ENCODE measurements around the gene DAB2IP.

DAB2IP gene

GRCh38 chr9:121674952-121675351 lies 23.5 kb downstream of the DAB2IP start:
- H3K9me3 Mint-ChIP-seq (ENCODE audit: low read depth) = no peaks in the 10 kb centered on the region
- H3K4me3 Mint-ChIP-seq = no peak overlapping the region

GRCh38 chr9:121675381-121675780 lies 23.9 kb downstream of the DAB2IP start:
- H3K27ac Mint-ChIP-seq = no peak overlapping the region
- H3K27me3 Mint-ChIP-seq = peaks cover 3% of the 10 kb centered on the region
- no peak overlapping the region for H3K4me3 Mint-ChIP-seq
- no peaks in the 10 kb centered on the region for H3K9me3 Mint-ChIP-seq (ENCODE audit: low read depth)
- no peaks in the 10 kb centered on the region for H3K4me1 Mint-ChIP-seq (ENCODE audit: low read depth)
- H3K36me3 Mint-ChIP-seq = no peaks in the 10 kb centered on the region

More at GRCh38 chr9:121674952-121675351, 23.5 kb downstream of the DAB2IP start:
- Mint-ChIP-seq H3K27me3 (peaks cover 3% of the 10 kb centered on the region), H3K27ac (no peak overlapping the region), H3K36me3 (no peaks in the 10 kb centered on the region), H3K4me1 (ENCODE audit: low read depth) (no peaks in the 10 kb centered on the region)

GRCh38 chr9:121675969-121676822 lies 24.8 kb downstream of the DAB2IP start:
- H3K27me3 Mint-ChIP-seq = peaks cover 3% of the 10 kb centered on the region
- H3K27ac Mint-ChIP-seq = no peak overlapping the region
- H3K4me1 Mint-ChIP-seq (ENCODE audit: low read depth) = no peaks in the 10 kb centered on the region
- H3K9me3 Mint-ChIP-seq (ENCODE audit: low read depth) = no peaks in the 10 kb centered on the region
- H3K36me3 Mint-ChIP-seq = no peaks in the 10 kb centered on the region
- no peak overlapping the region for H3K4me3 Mint-ChIP-seq

GRCh38 chr9:121676926-121677325 lies 25.5 kb downstream of the DAB2IP start:
- Mint-ChIP-seq H3K27me3 (peaks cover 2% of the 10 kb centered on the region), H3K4me3 (no peak overlapping the region)

GRCh38 chr9:121678501-121679022 lies 27.1 kb downstream of the DAB2IP start:
- H3K9me3 Mint-ChIP-seq (ENCODE audit: low read depth) = no peaks in the 10 kb centered on the region

More at GRCh38 chr9:121676926-121677325, 25.5 kb downstream of the DAB2IP start:
- Mint-ChIP-seq H3K9me3 (ENCODE audit: low read depth) (no peaks in the 10 kb centered on the region), H3K27ac (no peak overlapping the region), H3K4me1 (ENCODE audit: low read depth) (no peaks in the 10 kb centered on the region), H3K36me3 (no peaks in the 10 kb centered on the region)

GRCh38 chr9:121679901-121680635 lies 28.6 kb downstream of the DAB2IP start:
- Mint-ChIP-seq H3K27ac (no peak overlapping the region), H3K9me3 (ENCODE audit: low read depth) (no peaks in the 10 kb centered on the region), H3K4me1 (ENCODE audit: low read depth) (no peaks in the 10 kb centered on the region), H3K36me3 (no peaks in the 10 kb centered on the region), H3K27me3 (peaks cover 2% of the 10 kb centered on the region), H3K4me3 (no peak overlapping the region)

More at GRCh38 chr9:121678501-121679022, 27.1 kb downstream of the DAB2IP start:
- H3K36me3 Mint-ChIP-seq = no peaks in the 10 kb centered on the region
- H3K4me3 Mint-ChIP-seq = no peak overlapping the region
- H3K27me3 Mint-ChIP-seq = peaks cover 2% of the 10 kb centered on the region
- no peak overlapping the region for H3K27ac Mint-ChIP-seq
- H3K4me1 Mint-ChIP-seq (ENCODE audit: low read depth) = no peaks in the 10 kb centered on the region

GRCh38 chr9:121681404-121681803 lies 30.0 kb downstream of the DAB2IP start:
- H3K4me3 Mint-ChIP-seq = no peak overlapping the region

GRCh38 chr9:121682201-121682600 lies 30.8 kb downstream of the DAB2IP start:
- H3K9me3 Mint-ChIP-seq (ENCODE audit: low read depth) = no peaks in the 10 kb centered on the region
- no peaks in the 10 kb centered on the region for H3K4me1 Mint-ChIP-seq (ENCODE audit: low read depth)
- H3K36me3 Mint-ChIP-seq = no peaks in the 10 kb centered on the region
- no peak overlapping the region for H3K4me3 Mint-ChIP-seq
- H3K27ac Mint-ChIP-seq = no peak overlapping the region
- H3K27me3 Mint-ChIP-seq = peaks cover 1% of the 10 kb centered on the region

More at GRCh38 chr9:121681404-121681803, 30.0 kb downstream of the DAB2IP start:
- H3K9me3 Mint-ChIP-seq (ENCODE audit: low read depth) = no peaks in the 10 kb centered on the region
- no peaks in the 10 kb centered on the region for H3K36me3 Mint-ChIP-seq
- H3K4me1 Mint-ChIP-seq (ENCODE audit: low read depth) = no peaks in the 10 kb centered on the region
- H3K27me3 Mint-ChIP-seq = no peaks in the 10 kb centered on the region
- H3K27ac Mint-ChIP-seq = no peak overlapping the region

- no peaks in the 10 kb centered on the region for H3K9me3 Mint-ChIP-seq (ENCODE audit: low read depth)
These were observed 31.6 kb downstream of the DAB2IP start for GRCh38 chr9:121682926-121683515.

GRCh38 chr9:121683652-121684051 lies 32.2 kb downstream of the DAB2IP start:
- H3K36me3 Mint-ChIP-seq = no peaks in the 10 kb centered on the region
- H3K4me1 Mint-ChIP-seq (ENCODE audit: low read depth) = no peaks in the 10 kb centered on the region
- H3K27ac Mint-ChIP-seq = no peak overlapping the region
- H3K4me3 Mint-ChIP-seq = no peak overlapping the region
- H3K27me3 Mint-ChIP-seq = peaks cover 1% of the 10 kb centered on the region
- H3K9me3 Mint-ChIP-seq (ENCODE audit: low read depth) = no peaks in the 10 kb centered on the region

More at GRCh38 chr9:121682926-121683515, 31.6 kb downstream of the DAB2IP start:
- Mint-ChIP-seq H3K27me3 (peaks cover 1% of the 10 kb centered on the region), H3K4me3 (no peak overlapping the region), H3K4me1 (ENCODE audit: low read depth) (no peaks in the 10 kb centered on the region), H3K27ac (no peak overlapping the region), H3K36me3 (no peaks in the 10 kb centered on the region)

- no peak overlapping the region for H3K4me3 Mint-ChIP-seq
- H3K9me3 Mint-ChIP-seq (ENCODE audit: low read depth) = no peaks in the 10 kb centered on the region
- H3K27ac Mint-ChIP-seq = no peak overlapping the region
- H3K4me1 Mint-ChIP-seq (ENCODE audit: low read depth) = no peaks in the 10 kb centered on the region
- peaks cover 1% of the 10 kb centered on the region for H3K27me3 Mint-ChIP-seq
- H3K36me3 Mint-ChIP-seq = no peaks in the 10 kb centered on the region
These were observed 33.1 kb downstream of the DAB2IP start for GRCh38 chr9:121684381-121685145.

GRCh38 chr9:121685146-121685794 lies 33.8 kb downstream of the DAB2IP start:
- Mint-ChIP-seq H3K36me3 (no peaks in the 10 kb centered on the region), H3K9me3 (ENCODE audit: low read depth) (no peaks in the 10 kb centered on the region), H3K27me3 (peaks cover 1% of the 10 kb centered on the region), H3K4me1 (ENCODE audit: low read depth) (no peaks in the 10 kb centered on the region), H3K27ac (no peak overlapping the region), H3K4me3 (no peak overlapping the region)

GRCh38 chr9:121685795-121686377 lies 34.5 kb downstream of the DAB2IP start:
- H3K27ac Mint-ChIP-seq = no peak overlapping the region
- H3K9me3 Mint-ChIP-seq (ENCODE audit: low read depth) = no peaks in the 10 kb centered on the region
- H3K4me1 Mint-ChIP-seq (ENCODE audit: low read depth) = no peaks in the 10 kb centered on the region
- H3K36me3 Mint-ChIP-seq = no peaks in the 10 kb centered on the region
- H3K4me3 Mint-ChIP-seq = no peak overlapping the region
- H3K27me3 Mint-ChIP-seq = peaks cover 1% of the 10 kb centered on the region
